ENCODE data around the gene RBL2. TPM values are rescaled to one million over a fixed set of nuclear protein-coding genes. Genes with fewer than 3 reads are reported as not detected.

The RBL2 gene
- total RNA-seq, 1 donor from 2014 or later, result 101 TPM

DNA sequence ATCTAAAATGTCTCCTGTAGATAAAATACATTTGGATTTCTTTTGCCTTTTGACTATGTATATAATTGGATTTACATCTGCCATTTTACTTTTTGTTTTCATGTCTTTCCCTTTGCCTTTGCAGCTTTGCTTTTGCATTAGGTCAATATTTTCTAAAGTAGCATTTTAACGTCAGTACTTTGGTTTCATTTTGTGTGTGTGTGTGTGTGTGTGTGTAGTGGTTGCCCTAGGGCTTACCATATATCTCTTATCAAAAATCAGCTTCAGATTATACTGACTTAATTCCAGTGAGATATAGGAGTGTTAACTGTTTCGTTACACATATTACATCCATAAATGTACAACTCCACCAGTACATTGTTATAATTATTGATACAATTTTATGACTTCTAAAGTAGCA lies 42.6 kb downstream of the RBL2 start:
- no peak overlapping the region for H3K4me3 ChIP-seq
- DNase-seq (ENCODE audit: extremely low spot score in 2 of 2), result no peak
- no peaks in the 10 kb centered on the region for H3K27me3 ChIP-seq
- H3K27ac ChIP-seq, result no peak overlapping the region
- intact Hi-C loops (cut with DNase I), result no loop called here
- peaks cover 0 to 58% of the 10 kb centered on the region in 2 donors for H3K36me3 ChIP-seq
- no peaks in the 10 kb centered on the region for H3K4me1 ChIP-seq
- TF ChIP-seq CTCF (IDR thresholded peaks at IDR 0.05), result no peak
- TF ChIP-seq POLR2AphosphoS5 (IDR thresholded peaks at IDR 0.05; ENCODE audit: insufficient read depth in 1 of 2, low read depth in 1 of 2), result no peak
- no peak for TF ChIP-seq POLR2A (IDR thresholded peaks at IDR 0.05)
- no peaks in the 10 kb centered on the region for H3K9me3 ChIP-seq

DNA sequence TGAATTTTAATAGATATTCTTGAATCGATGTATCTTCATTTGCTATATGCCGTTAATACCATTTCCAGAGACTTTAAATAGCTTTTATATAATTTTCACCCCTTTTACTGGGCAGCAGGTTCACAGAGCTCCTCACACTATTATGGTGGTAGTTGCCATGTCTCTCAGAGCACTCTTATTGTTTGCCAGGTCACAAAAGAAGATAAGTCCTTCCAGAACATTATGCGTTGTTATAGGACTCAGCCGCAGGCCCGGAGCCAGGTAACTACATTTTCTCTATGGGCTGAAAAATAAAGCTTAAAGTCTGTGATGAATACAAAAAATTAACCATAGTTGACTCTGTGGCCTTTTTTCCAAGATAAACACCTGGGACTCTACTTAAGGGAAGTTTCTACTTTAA lies 44.7 kb downstream of the RBL2 start:
- Histone ChIP-seq H3K4me1 (no peaks in the 10 kb centered on the region), H3K27me3 (no peaks in the 10 kb centered on the region), H3K27ac (no peak overlapping the region), H3K4me3 (no peak overlapping the region), H3K9me3 (no peaks in the 10 kb centered on the region), H3K36me3 (peaks cover 0 to 66% of the 10 kb centered on the region in 2 donors)
- no peak for TF ChIP-seq POLR2A (IDR thresholded peaks at IDR 0.05)
- no peak for TF ChIP-seq POLR2AphosphoS5 (IDR thresholded peaks at IDR 0.05; ENCODE audit: insufficient read depth in 1 of 2, low read depth in 1 of 2)
- TF ChIP-seq CTCF (IDR thresholded peaks at IDR 0.05), result no peak
- intact Hi-C loops (cut with DNase I), result no loop called here
- no peak for DNase-seq (ENCODE audit: extremely low spot score in 2 of 2)

DNA sequence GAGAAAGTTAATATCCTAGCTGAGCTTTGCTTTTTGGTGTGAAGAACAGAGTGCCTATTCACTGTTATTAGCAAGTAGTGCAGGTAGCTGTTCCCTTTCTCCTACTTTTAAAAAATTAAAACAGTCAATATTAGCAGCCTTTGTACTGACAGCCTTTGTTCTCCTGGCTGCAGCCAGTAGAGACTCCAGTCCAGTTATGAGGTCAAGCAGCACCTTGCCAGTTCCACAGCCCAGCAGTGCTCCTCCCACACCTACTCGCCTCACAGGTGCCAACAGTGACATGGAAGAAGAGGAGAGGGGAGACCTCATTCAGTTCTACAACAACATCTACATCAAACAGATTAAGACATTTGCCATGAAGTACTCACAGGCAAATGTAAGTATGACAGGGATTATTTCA lies 46.1 kb downstream of the RBL2 start:
- H3K36me3 ChIP-seq, result peaks cover 0 to 76% of the 10 kb centered on the region in 2 donors
- TF ChIP-seq POLR2A (IDR thresholded peaks at IDR 0.05) (no peak), CTCF (IDR thresholded peaks at IDR 0.05) (no peak), POLR2AphosphoS5 (IDR thresholded peaks at IDR 0.05; ENCODE audit: insufficient read depth in 1 of 2, low read depth in 1 of 2) (no peak)
- no peak overlapping the region for H3K27ac ChIP-seq
- DNase-seq (ENCODE audit: extremely low spot score in 2 of 2), result no peak
- H3K4me3 ChIP-seq, result no peak overlapping the region
- H3K4me1 ChIP-seq, result no peaks in the 10 kb centered on the region
- intact Hi-C loops (cut with DNase I), result no loop called here
- no peaks in the 10 kb centered on the region for H3K9me3 ChIP-seq
- no peaks in the 10 kb centered on the region for H3K27me3 ChIP-seq

DNA sequence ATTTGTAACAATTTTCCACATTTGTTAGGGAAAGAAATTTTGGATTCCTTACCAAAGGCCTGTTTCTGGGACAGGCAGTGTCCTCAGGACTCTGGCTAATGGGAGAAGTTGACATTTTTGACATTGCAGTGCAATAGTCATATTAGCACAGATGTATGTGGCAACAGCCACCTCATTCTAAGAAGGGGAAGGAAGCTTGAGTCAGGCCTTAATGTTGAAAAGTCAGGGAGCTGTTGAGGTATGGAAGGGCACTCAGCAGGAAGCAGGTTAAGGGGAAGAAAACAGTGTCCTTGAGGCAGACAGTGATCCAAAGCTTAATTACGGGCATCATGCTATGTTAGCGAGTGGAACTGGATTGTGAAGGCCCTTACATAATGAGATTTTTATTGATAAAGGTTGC lies 47.9 kb downstream of the RBL2 start:
- no peak overlapping the region for H3K27ac ChIP-seq
- H3K36me3 ChIP-seq, result peaks cover 0 to 87% of the 10 kb centered on the region in 2 donors
- DNase-seq (ENCODE audit: extremely low spot score in 2 of 2), result no peak
- no peak overlapping the region for H3K4me3 ChIP-seq
- no peaks in the 10 kb centered on the region for H3K4me1 ChIP-seq
- no peaks in the 10 kb centered on the region for H3K27me3 ChIP-seq
- H3K9me3 ChIP-seq, result no peaks in the 10 kb centered on the region
- intact Hi-C loops (cut with DNase I), result no loop called here
- TF ChIP-seq POLR2A (IDR thresholded peaks at IDR 0.05) (no peak), POLR2AphosphoS5 (IDR thresholded peaks at IDR 0.05; ENCODE audit: insufficient read depth in 1 of 2, low read depth in 1 of 2) (no peak), CTCF (IDR thresholded peaks at IDR 0.05) (no peak)

GRCh38 chr16:53484542-53484941 lies 50.3 kb downstream of the RBL2 start:
- no peak for DNase-seq (ENCODE audit: extremely low spot score in 2 of 2)
- no peak for TF ChIP-seq CTCF (IDR thresholded peaks at IDR 0.05)
- no peak for TF ChIP-seq POLR2AphosphoS5 (IDR thresholded peaks at IDR 0.05; ENCODE audit: insufficient read depth in 1 of 2, low read depth in 1 of 2)
- no peak overlapping the region for H3K4me3 ChIP-seq
- H3K4me1 ChIP-seq, result no peaks in the 10 kb centered on the region
- intact Hi-C loops (cut with DNase I), result no loop called here
- H3K27ac ChIP-seq, result no peak overlapping the region
- H3K36me3 ChIP-seq, result peaks cover 0 to 77% of the 10 kb centered on the region in 2 donors
- no peaks in the 10 kb centered on the region for H3K9me3 ChIP-seq
- no peaks in the 10 kb centered on the region for H3K27me3 ChIP-seq
